GM12878 (cell line): ENCODE results near the gene BCCIP. TPM values are rescaled to one million over a fixed set of nuclear protein-coding genes. Genes with fewer than 3 reads are reported as not detected.

Experiments
- ATAC-seq: fragments of 200-7000 bp; cut with Tn5 transposase; 3 replicates; pipeline ENCODE4 v1.9.1; 2020; ENCODE audit warnings: mild to moderate bottlenecking, moderate library complexity
- BruUV-seq: library from RNA; stranded (reverse); fragments of 400-500 nt; replicated peaks from 2 replicates; lab custom pipeline; 2021; lab: Mats Ljungman, UMichigan
- CTCF ChIA-PET: fragments of 300-600 bp; sonication (Branson Sonifier 250); formaldehyde crosslinking; extraction: SDS; loops from one replicate; lab custom pipeline; 2021; ENCODE audit warnings: inconsistent platforms; lab: Yijun Ruan, JAX
- POLR2A ChIA-PET: fragments of 350-600 bp; formaldehyde crosslinking; extraction: SDS; loops from one replicate; lab custom pipeline; 2021; ENCODE audit warnings: inconsistent platforms; lab: Charles Lee
- RAD21 ChIA-PET: fragments of 300-600 bp; sonication (Branson Sonifier 250); formaldehyde crosslinking; loops from one replicate; lab custom pipeline; 2023; ENCODE audit warnings: antibody characterized with exemption; ENCODE audit not compliant: unreplicated experiment; lab: Charles Lee
- SMC1A ChIA-PET: fragments of 300-600 bp; sonication (Branson Sonifier 250); formaldehyde crosslinking; loops from one replicate; lab custom pipeline; 2023; ENCODE audit not compliant: unreplicated experiment, uncharacterized antibody; lab: Charles Lee
- DNase-seq: peaks from one replicate; pipeline ENCODE4 v3.0.0-alpha.2; 2011; ENCODE audit warnings: low read depth, low spot score
- FAIRE-seq: peaks from 3 replicates; lab custom pipeline; 2011; peaks lifted over from hg19 to GRCh38; lab: Jason Lieb, UNC
- H2AFZ ChIP-seq: 2 replicates; pipeline ENCODE4 v1.6.0; 2011; ENCODE audit warnings: low read depth, low read length, control low read depth; ENCODE audit not compliant: control insufficient read depth
- H3K27ac ChIP-seq: 2 replicates; pipeline ENCODE4 v1.5.1; 2011; ENCODE audit warnings: control low read depth; ENCODE audit not compliant: control insufficient read depth, insufficient read depth
- H3K27me3 ChIP-seq, 2 experiments: replicated peaks in 1 of 2; 2 replicates each; pipeline versions ENCODE4 v1.6.0 to v1.6.1; 2011; ENCODE audit warnings: low read length in 1 of 2; ENCODE audit not compliant: control insufficient read depth in 2 of 2, insufficient read depth in 2 of 2
- H3K36me3 ChIP-seq, 2 experiments: 2 replicates each; pipeline ENCODE4 v1.5.1; 2011; ENCODE audit warnings: low read length in 1 of 2; ENCODE audit not compliant: control insufficient read depth in 2 of 2, insufficient read depth in 2 of 2
- H3K4me1 ChIP-seq: 2 replicates; pipeline ENCODE4 v1.6.1; 2011; ENCODE audit warnings: mild to moderate bottlenecking, low read length, moderate library complexity, mixed read lengths; ENCODE audit not compliant: control insufficient read depth, insufficient read depth
- H3K4me2 ChIP-seq: 2 replicates; pipeline ENCODE4 v1.6.0; 2011; ENCODE audit warnings: control low read depth; ENCODE audit not compliant: control insufficient read depth, insufficient read depth
- H3K4me3 ChIP-seq: fragments of 200-600 bp; sonication (generic); 2 replicates; pipeline ENCODE4 v1.5.1; 2016
- H3K79me2 ChIP-seq: 2 replicates; pipeline ENCODE4 v1.6.0; 2011; ENCODE audit warnings: low read length; ENCODE audit not compliant: control insufficient read depth, insufficient read depth
- H3K9ac ChIP-seq: 2 replicates; pipeline ENCODE4 v1.8.0; 2011; ENCODE audit warnings: low read length, control low read depth, mixed read lengths; ENCODE audit not compliant: control insufficient read depth, insufficient read depth
- H3K9me3 ChIP-seq: replicated peaks from 3 replicates; pipeline ENCODE4 v1.5.1; 2011; ENCODE audit warnings: mild to moderate bottlenecking, low read length; ENCODE audit not compliant: control insufficient read depth, insufficient read depth
- H4K20me1 ChIP-seq: 2 replicates; pipeline ENCODE4 v1.6.0; 2011; ENCODE audit not compliant: control insufficient read depth, insufficient read depth
- BHLHE40 ChIP-seq, 2 experiments: fragments of 450-650 bp in 1 of 2; IDR thresholded peaks; 2 replicates each; pipeline ENCODE4 v1.6.1; 2011 to 2017; ENCODE audit warnings: low read depth in 2 of 2, borderline replicate concordance in 1 of 2, improper control_type of control experiment in 1 of 2, low read length in 1 of 2, mild to moderate bottlenecking in 1 of 2
- ESRRA ChIP-seq: IDR thresholded peaks from 2 replicates; pipeline ENCODE4 v1.6.1; 2012; ENCODE audit warnings: mild to moderate bottlenecking, low read length, improper control_type of control experiment
- FOS ChIP-seq: IDR thresholded peaks from 3 replicates; pipeline ENCODE4 v1.6.1; 2011; ENCODE audit warnings: borderline replicate concordance; ENCODE audit not compliant: insufficient read length; ENCODE audit errors: extremely low read depth
- GABPA ChIP-seq: IDR thresholded peaks from 2 replicates; pipeline ENCODE4 v1.6.1; 2014; ENCODE audit warnings: antibody characterized with exemption, low read depth, mild to moderate bottlenecking, inconsistent platforms
- MLLT1 ChIP-seq: fragments of 450-650 bp; IDR thresholded peaks from 2 replicates; pipeline ENCODE4 v1.6.1; 2016; ENCODE audit warnings: mild to moderate bottlenecking
- NR2C1 ChIP-seq: fragments of 450-650 bp; IDR thresholded peaks from 2 replicates; pipeline ENCODE4 v1.6.1; 2017; ENCODE audit warnings: antibody characterized with exemption, mild to moderate bottlenecking, moderate library complexity
- SPI1 ChIP-seq: IDR thresholded peaks from 2 replicates; pipeline ENCODE4 v1.6.1; 2011; ENCODE audit warnings: low read depth, mild to moderate bottlenecking, low read length, moderate library complexity, borderline replicate concordance; ENCODE audit not compliant: insufficient read depth
- SREBF2 ChIP-seq: IDR thresholded peaks from 2 replicates; pipeline ENCODE4 v1.6.1; 2012; ENCODE audit warnings: mild to moderate bottlenecking, low read length
- TCF12 ChIP-seq: IDR thresholded peaks from 2 replicates; pipeline ENCODE4 v1.6.1; 2011; ENCODE audit warnings: low read depth, mild to moderate bottlenecking, low read length
- WGBS: methylation state at CpG from one replicate; pipeline ENCODE4 v1.1.6; 2016; ENCODE audit warnings: low lambda C conversion rate; ENCODE audit not compliant: insufficient replicate concordance, insufficient coverage; ENCODE audit errors: missing lambda C conversion rate; 5-methylcytosine and 5-hydroxymethylcytosine counted together
- in situ Hi-C: fragments of 300-500 bp; cut with MboI; formaldehyde crosslinking; loops from 9 replicates; pipeline ENCODE4 v1.14.3; 2018; ENCODE audit warnings: mixed read lengths
- intact Hi-C: fragments of 100-400 bp; cut with micrococcal nuclease; formaldehyde crosslinking; loops from one replicate; pipeline ENCODE4 v1.14.2; 2022; ENCODE audit not compliant: unreplicated experiment
- polyA plus RNA-seq, 11 experiments: library from polyadenylated mRNA; depleted of rRNA in 4 of 11; unstranded in 6 of 11; stranded (reverse) in 5 of 11; fragments of >200 nt; fragmentation: Nextera tagmentation in 4 of 11; fragmentation: Illumina TruSeq in 1 of 11; extraction: Ambion mirVana in 4 of 11; extraction: Trizol in 1 of 11; gene quantifications; 1 replicate in 1 of 11; 2 replicates in 10 of 11; pipeline versions ENCODE4 v1.2.1 to v1.2.3, GENCODE V29; 2011 to 2016; ENCODE audit warnings: inconsistent platforms in 2 of 11, missing spikeins in 2 of 11, low read depth in 1 of 11
- total RNA-seq, 4 experiments: library from RNA; depleted of rRNA in 3 of 4; stranded (reverse); fragments of >200 nt in 3 of 4; fragmentation: Illumina TruSeq in 1 of 4; extraction: Trizol in 1 of 4; gene quantifications; 2 replicates each; pipeline versions ENCODE4 v1.2.1 to v1.2.3, GENCODE V29; 2013 to 2021

BCCIP gene
- total and polyA plus RNA-seq, 10 of the 15 experiments (the other 5 are each of a cell fraction or from before 2014, with no cell fraction given): 61.2 to 225 (median 127) TPM

DNA sequence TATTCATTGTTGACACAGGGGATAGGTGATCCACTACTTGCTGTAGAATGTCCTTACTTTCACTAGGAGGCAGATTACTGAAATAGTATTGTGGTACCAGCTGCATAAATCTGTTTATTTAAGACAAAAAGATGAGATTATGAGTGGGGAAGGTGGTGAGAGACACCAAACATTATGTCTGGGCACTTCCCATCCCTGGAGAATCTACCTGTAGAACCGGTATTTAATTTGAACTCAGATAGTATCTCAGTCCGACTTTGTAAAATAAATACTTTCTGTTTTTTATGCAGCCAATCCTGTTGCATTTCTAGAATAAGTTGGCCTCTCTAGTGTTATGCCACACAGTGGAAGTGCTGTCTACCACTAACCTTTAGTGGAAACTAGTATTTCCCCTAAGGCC is 13.4 kb downstream of the BCCIP start (continued):
- TF ChIP-seq BHLHE40 (IDR thresholded peaks at IDR 0.05; ENCODE audit: borderline replicate concordance in 1 of 2, low read depth in 2 of 2, low read length in 1 of 2) (no peak), GABPA (no peak)
- TF ChIP-seq, all 136 proteins: peak for 0

- CTCF ChIA-PET: interaction anchor here (1.6 kb wide), 1 partner anchor 30 kb away, joined by 4 read pairs; no protein-coding TSS in a partner anchor
- RAD21 ChIA-PET: no interaction called here
- Histone ChIP-seq H3K9ac (no peak overlapping the region), H3K4me1 (no peaks in the 10 kb centered on the region), H3K4me2 (no peak overlapping the region), H2AFZ (no peak overlapping the region), H3K4me3 (no peak overlapping the region), H4K20me1 (no peaks in the 10 kb centered on the region), H3K27ac (no peak overlapping the region), H3K36me3 (peaks cover 2 to 28% of the 10 kb centered on the region in 2 experiments), H3K9me3 (no peaks in the 10 kb centered on the region), H3K27me3 (no peaks in the 10 kb centered on the region), H3K79me2 (no peaks in the 10 kb centered on the region)
- FAIRE-seq: no peak
- SMC1A ChIA-PET: interaction anchor here (0.6 to 0.8 kb wide), 2 partner anchors 12 to 113 kb away, joined by 3 read pairs; no protein-coding TSS in a partner anchor
- intact Hi-C loops (no loop called here), in situ Hi-C loops (no loop called here)
- no peak for ATAC-seq
- WGBS: 90% methylated on average over 9 of the region's 9 CpGs
- DNase-seq: no peak
- POLR2A ChIA-PET: no interaction called here
- no TSS peak for BruUV-seq
- TF ChIP-seq FOS: no peak
- no peak for TF ChIP-seq SREBF2
These were observed 15.6 kb downstream of the BCCIP start for GRCh38 chr10:125838802-125839575.

DNA sequence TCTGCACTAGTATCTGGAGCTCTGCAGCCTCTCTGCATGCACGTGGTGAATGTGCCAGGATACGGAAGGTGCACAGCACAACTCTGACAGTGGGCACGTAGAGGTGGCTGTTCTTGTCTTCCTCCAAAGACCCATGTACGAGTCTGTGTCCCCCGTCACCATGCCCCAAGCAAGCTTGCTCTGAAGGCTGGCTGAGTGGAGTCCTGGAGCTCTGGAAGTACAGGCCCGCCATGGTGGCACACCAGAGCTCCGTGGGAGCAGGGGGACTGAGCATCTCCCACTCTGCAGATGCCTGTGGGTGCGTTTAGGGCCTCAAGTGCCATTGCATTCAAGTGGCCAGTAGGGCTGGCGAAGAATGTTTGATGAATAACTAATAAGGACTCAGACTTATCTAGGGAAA is 17.1 kb downstream of the BCCIP start:
- H3K4me3 ChIP-seq: no peak overlapping the region
- H3K79me2 ChIP-seq: no peaks in the 10 kb centered on the region
- intact Hi-C loops: no loop called here
- no TSS peak for BruUV-seq
- H2AFZ ChIP-seq: no peak overlapping the region
- DNase-seq (no peak), ATAC-seq (no peak), FAIRE-seq (no peak)
- peaks cover 2 to 28% of the 10 kb centered on the region in 2 experiments for H3K36me3 ChIP-seq
- RAD21 ChIA-PET: no interaction called here
- no peak overlapping the region for H3K27ac ChIP-seq
- H3K9me3 ChIP-seq: no peaks in the 10 kb centered on the region
- H3K9ac ChIP-seq: no peak overlapping the region
- no peaks in the 10 kb centered on the region for H3K27me3 ChIP-seq
- CTCF ChIA-PET: no interaction called here
- no peaks in the 10 kb centered on the region for H4K20me1 ChIP-seq
- POLR2A ChIA-PET: no interaction called here
- no peak overlapping the region for H3K4me2 ChIP-seq
- H3K4me1 ChIP-seq: no peaks in the 10 kb centered on the region
- SMC1A ChIA-PET: no interaction called here
- 100% methylated on average over 9 of the region's 9 CpGs for WGBS
- in situ Hi-C loops: no loop called here
- TF ChIP-seq ESRRA: no peak
- no peak for TF ChIP-seq NR2C1
- TF ChIP-seq MLLT1: no peak
- no peak for TF ChIP-seq TCF12
- TF ChIP-seq SPI1: no peak
